OCI-LY1 (cell line): ENCODE data around the gene DNASE2.

Source experiments
- H2AFZ ChIP-seq: fragments of 200-600 bp; sonication (generic), shearing (Covaris generic); 2 replicates; pipeline ENCODE4 v1.6.0; 2014; ENCODE audit warnings: antibody characterized with exemption, mild to moderate bottlenecking, low read length
- H3F3A ChIP-seq: fragments of 200-600 bp; sonication (generic), shearing (Covaris generic); 2 replicates; pipeline ENCODE4 v1.6.0; 2014; ENCODE audit warnings: mild to moderate bottlenecking, antibody characterized with exemption, low read length, moderate library complexity; ENCODE audit not compliant: insufficient read depth
- H3K27ac ChIP-seq: fragments of 200-600 bp; sonication (generic); 2 replicates; pipeline ENCODE4 v1.5.1; 2014; ENCODE audit warnings: low read length, mixed run types, mild to moderate bottlenecking, low read depth; ENCODE audit not compliant: poor library complexity, severe bottlenecking
- H3K27me3 ChIP-seq: fragments of 200-600 bp; sonication (generic); 2 replicates; pipeline ENCODE4 v1.6.0; 2014; ENCODE audit warnings: antibody characterized with exemption, mild to moderate bottlenecking, low read length, moderate library complexity; ENCODE audit not compliant: insufficient read depth
- H3K36me3 ChIP-seq: fragments of 200-600 bp; sonication (generic); 2 replicates; pipeline ENCODE4 v1.6.1; 2014; ENCODE audit warnings: mild to moderate bottlenecking, antibody characterized with exemption, low read length, moderate library complexity, mixed read lengths; ENCODE audit not compliant: insufficient read depth
- H3K4me1 ChIP-seq: fragments of 200-600 bp; sonication (generic); 2 replicates; pipeline ENCODE4 v1.5.1; 2014; ENCODE audit warnings: mild to moderate bottlenecking, low read length, moderate library complexity; ENCODE audit not compliant: insufficient read depth, severe bottlenecking
- H3K4me2 ChIP-seq: fragments of 200-600 bp; sonication (generic), shearing (Covaris generic); 2 replicates; pipeline ENCODE4 v1.6.1; 2014; ENCODE audit warnings: low read length
- H3K4me3 ChIP-seq: fragments of 200-600 bp; sonication (generic); 2 replicates; pipeline ENCODE4 v1.5.1; 2014; ENCODE audit warnings: low read length, low read depth, mild to moderate bottlenecking, mixed read lengths; ENCODE audit not compliant: poor library complexity, severe bottlenecking
- H3K79me2 ChIP-seq: fragments of 200-600 bp; shearing (Covaris generic); 2 replicates; pipeline ENCODE4 v1.6.1; 2016; ENCODE audit warnings: mixed run types, low read length, mixed read lengths; ENCODE audit not compliant: insufficient read depth
- H3K9ac ChIP-seq: fragments of 200-600 bp; sonication (generic), shearing (Covaris generic); 2 replicates; pipeline ENCODE4 v1.6.1; 2014; ENCODE audit warnings: mild to moderate bottlenecking, low read length, mixed read lengths
- H3K9me2 ChIP-seq: fragments of 200-600 bp; sonication (generic), shearing (Covaris generic); 2 replicates; pipeline ENCODE4 v1.6.1; 2014; ENCODE audit warnings: low read depth, mild to moderate bottlenecking, low read length, mixed read lengths
- H3K9me3 ChIP-seq: fragments of 200-600 bp; shearing (Covaris generic); 2 replicates; pipeline ENCODE4 v1.6.1; 2014; ENCODE audit warnings: low read length, mixed read lengths
- H4K20me1 ChIP-seq: fragments of 200-600 bp; sonication (generic), shearing (Covaris generic); 2 replicates; pipeline ENCODE4 v1.6.0; 2016; ENCODE audit warnings: mild to moderate bottlenecking, low read length; ENCODE audit not compliant: insufficient read depth
- CTCF ChIP-seq: fragments of 200-600 bp; sonication (generic), shearing (Covaris generic); IDR thresholded peaks from 2 replicates; pipeline ENCODE4 v1.5.1; 2017; ENCODE audit warnings: mild to moderate bottlenecking, antibody characterized with exemption, low read length, moderate library complexity, mixed read lengths
- EZH2 ChIP-seq: fragments of 200-600 bp; sonication (generic), shearing (Covaris generic); IDR thresholded peaks from 2 replicates; pipeline ENCODE4 v1.8.0; 2017; ENCODE audit warnings: borderline replicate concordance, mixed run types, mild to moderate bottlenecking, antibody characterized with exemption, low read length, moderate library complexity, mixed read lengths

Gene DNASE2

DNA sequence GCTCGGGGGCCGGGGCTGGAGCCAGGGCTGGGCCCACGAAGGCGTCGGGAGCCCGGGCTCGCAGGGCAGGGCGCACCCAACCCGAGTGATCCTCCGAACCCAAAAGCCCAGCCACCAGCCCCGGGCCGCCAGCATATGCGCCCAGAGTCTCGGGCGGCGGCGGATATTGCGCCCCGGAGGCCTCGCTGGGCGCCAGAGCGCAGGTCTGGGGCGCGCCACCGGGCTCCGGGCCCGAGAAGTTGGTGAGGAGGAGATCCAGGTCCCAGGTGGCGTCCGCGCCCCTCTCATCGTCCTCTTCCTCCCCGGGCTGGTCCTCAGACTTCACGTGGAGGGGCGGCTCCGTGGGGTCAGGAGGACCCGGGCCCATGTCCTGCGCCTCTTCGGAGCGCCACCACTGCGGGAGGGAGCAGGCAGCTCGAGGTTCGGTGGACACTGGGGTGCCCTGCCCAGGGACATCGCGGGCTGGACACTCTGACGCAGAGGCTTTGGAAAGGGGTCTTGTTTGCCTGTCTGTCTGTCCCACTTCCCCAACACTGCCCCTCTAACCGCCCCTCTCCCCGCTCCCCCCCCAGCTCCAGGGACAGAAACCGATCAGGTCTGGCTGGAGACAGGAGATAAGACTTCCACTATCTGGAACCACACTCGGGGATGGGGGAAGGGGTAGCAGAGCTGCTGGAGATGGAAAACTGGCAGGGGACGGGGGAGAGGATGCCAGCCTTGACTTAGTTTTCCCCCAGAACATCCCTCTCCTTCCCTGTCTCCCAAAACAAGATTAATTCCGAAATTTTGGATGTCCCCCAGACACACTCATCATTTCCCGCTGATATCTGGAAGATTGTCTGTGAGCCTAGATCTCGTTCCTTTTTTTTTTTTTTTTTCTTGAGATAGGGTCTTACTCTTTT lies 4.8 kb upstream of the DNASE2 start:
- Histone ChIP-seq H2AFZ (no peak overlapping the region), H3K9me3 (peaks cover 7% of the 10 kb centered on the region; the same call in 1 of the 2 replicates), H3K36me3 (no peaks in the 10 kb centered on the region; the same call in 1 of the 2 replicates), H3K4me2 (peak overlapping the region; percentile 76), H3K27ac (no peak overlapping the region), H3K9ac (peak overlapping the region; percentile 54), H3K4me3 (peak overlapping the region; percentile 61), H3K27me3 (no peaks in the 10 kb centered on the region), H3K79me2 (no peaks in the 10 kb centered on the region), H3F3A (no peaks in the 10 kb centered on the region), H4K20me1 (no peaks in the 10 kb centered on the region), H3K9me2 (no peaks in the 10 kb centered on the region), H3K4me1 (peaks cover 24% of the 10 kb centered on the region)
- TF ChIP-seq EZH2 (no peak), CTCF (no peak; the same call in 1 of the 2 replicates)

GRCh38 chr19:12884926-12885748 lies 3.9 kb upstream of the DNASE2 start:
- no peak overlapping the region for H2AFZ ChIP-seq
- no peaks in the 10 kb centered on the region for H3K27me3 ChIP-seq
- H3K27ac ChIP-seq: no peak overlapping the region
- H3K9me2 ChIP-seq: no peaks in the 10 kb centered on the region
- TF ChIP-seq CTCF: peak; percentile 71
- TF ChIP-seq EZH2: no peak
- peaks cover 7% of the 10 kb centered on the region; the same call in 1 of the 2 replicates for H3K9me3 ChIP-seq
- no peaks in the 10 kb centered on the region for H3K79me2 ChIP-seq
- peak overlapping the region; percentile 76 for H3K4me2 ChIP-seq
- H3K9ac ChIP-seq: peak overlapping the region; percentile 54
- H4K20me1 ChIP-seq: no peaks in the 10 kb centered on the region
- no peaks in the 10 kb centered on the region for H3F3A ChIP-seq
- no peaks in the 10 kb centered on the region; the same call in 1 of the 2 replicates for H3K36me3 ChIP-seq
- H3K4me1 ChIP-seq: peaks cover 27% of the 10 kb centered on the region
- H3K4me3 ChIP-seq: peak overlapping the region; percentile 61

- Histone ChIP-seq H4K20me1 (no peaks in the 10 kb centered on the region), H3K9me2 (no peaks in the 10 kb centered on the region), H3K36me3 (no peaks in the 10 kb centered on the region; the same call in 1 of the 2 replicates), H3K4me3 (peak overlapping the region; percentile 61), H3K9ac (no peak overlapping the region), H3K4me2 (peak overlapping the region; percentile 76; the same call in 1 of the 2 replicates), H2AFZ (no peak overlapping the region), H3K27me3 (no peaks in the 10 kb centered on the region), H3K4me1 (peaks cover 32% of the 10 kb centered on the region), H3K79me2 (no peaks in the 10 kb centered on the region), H3F3A (no peaks in the 10 kb centered on the region), H3K27ac (no peak overlapping the region), H3K9me3 (peaks cover 7% of the 10 kb centered on the region; the same call in 1 of the 2 replicates)
- TF ChIP-seq CTCF (no peak), EZH2 (no peak)
Measured at GRCh38 chr19:12884627-12884925, 3.3 kb upstream of the DNASE2 start.
